Activated CD8-positive, alpha-beta T cell treated with anti-CD3 and anti-CD28 coated beads for 36 hours (primary cell): ENCODE results near the gene THRA. TPM values are rescaled to one million over a fixed set of nuclear protein-coding genes. Genes with fewer than 3 reads are reported as not detected.

Experiments used
- ATAC-seq: fragments of 200-7000 bp; cut with Tn5 transposase; one replicate; pipeline ENCODE4 v1.10.0; 2021; ENCODE audit warnings: mild to moderate bottlenecking, moderate library complexity
- CTCF ChIA-PET: fragments of 350-600 bp; sonication (Branson Sonifier 250); formaldehyde crosslinking; loops from one replicate; lab custom pipeline; 2021; ENCODE audit warnings: antibody characterized with exemption; lab: Charles Lee
- POLR2A ChIA-PET: fragments of 350-600 bp; sonication (Branson Sonifier 250); formaldehyde crosslinking; loops from one replicate; lab custom pipeline; 2021; ENCODE audit warnings: antibody characterized with exemption; lab: Charles Lee
- DNase-seq: peaks from one replicate; pipeline ENCODE4 v3.0.0-alpha.2; 2020
- H3K27ac Mint-ChIP-seq: one replicate; pipeline ENCODE4 v1.8.0; 2021; ENCODE audit warnings: mild to moderate bottlenecking, mixed read lengths
- H3K27me3 Mint-ChIP-seq: one replicate; pipeline ENCODE4 v1.8.0; 2021; ENCODE audit warnings: mixed read lengths
- H3K36me3 Mint-ChIP-seq: one replicate; pipeline ENCODE4 v1.8.0; 2021; ENCODE audit warnings: low read depth, mixed read lengths
- H3K4me1 Mint-ChIP-seq: one replicate; pipeline ENCODE4 v1.8.0; 2021; ENCODE audit warnings: low read depth, mixed read lengths
- H3K4me3 Mint-ChIP-seq: one replicate; pipeline ENCODE4 v1.8.0; 2021; ENCODE audit warnings: mild to moderate bottlenecking, moderate library complexity, mixed read lengths
- H3K9me3 Mint-ChIP-seq: one replicate; pipeline ENCODE4 v1.8.0; 2021; ENCODE audit warnings: mixed read lengths
- intact Hi-C: fragments of 100-400 bp; cut with micrococcal nuclease; formaldehyde crosslinking; loops from one replicate; pipeline ENCODE4 v1.10.0; 2022
- total RNA-seq, 2 experiments: library from RNA; stranded (reverse); gene quantifications; one replicate each; pipeline ENCODE4 v1.2.3, GENCODE V29; 2021
- TF ChIP-seq, protein P1 (sequence below): fragments of 200-600 bp; IDR thresholded peaks from one replicate; pipeline ENCODE4 v1.8.0; 2022; ENCODE audit warnings: antibody characterized with exemption, mild to moderate bottlenecking

Gene THRA
- total RNA-seq, 2 experiments from 2014 or later = 11.1 to 13.8 TPM

DNA sequence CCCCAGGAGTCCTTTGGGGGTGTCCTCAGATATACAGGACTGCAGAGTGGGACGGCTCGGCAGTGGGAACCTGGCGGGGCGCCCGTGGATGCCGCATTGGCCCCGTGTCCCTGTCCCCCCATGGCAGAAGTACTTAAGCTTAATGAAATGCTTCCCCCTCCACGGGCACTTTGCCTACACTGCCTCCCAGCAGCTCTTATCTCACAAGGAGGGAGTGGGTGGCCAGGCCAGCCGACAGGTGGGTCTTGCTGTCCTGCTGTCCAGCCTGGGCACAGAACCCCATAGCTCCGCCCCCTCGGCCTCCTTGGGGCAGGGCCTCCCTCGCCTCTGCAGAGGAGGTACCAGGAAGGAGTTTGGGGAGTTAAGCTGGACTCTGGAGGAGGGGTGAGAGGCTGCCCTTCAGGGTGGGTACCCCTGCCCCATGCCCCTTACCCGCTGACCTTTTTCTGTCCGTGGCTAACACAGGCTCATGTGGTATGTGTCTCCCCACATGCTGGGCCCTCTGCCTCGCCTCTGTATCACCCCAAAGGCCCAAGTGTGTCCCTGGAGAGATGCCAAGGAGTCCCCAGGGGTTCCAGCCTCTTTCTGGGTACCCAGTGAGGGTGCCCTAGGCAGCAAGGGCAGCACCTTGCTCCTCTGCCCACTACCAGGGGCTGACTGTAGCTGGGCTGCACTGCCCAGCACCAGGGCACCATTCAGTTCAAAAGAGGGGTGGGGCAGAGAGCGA is 8.7 kb downstream of the THRA start:
- H3K27ac Mint-ChIP-seq = peak overlapping the region; percentile 96
- ChIA-PET CTCF (interaction anchor here (0.8 to 3.7 kb wide), 3 partner anchors 11 to 15 kb away, joined by 3 to 25 read pairs (median 3); no protein-coding TSS in a partner anchor), POLR2A (interaction anchor here (1.0 to 1.1 kb wide), 2 partner anchors 14 to 32 kb away, joined by 3 read pairs; no protein-coding TSS in a partner anchor)
- no peak overlapping the region for H3K4me3 Mint-ChIP-seq
- peaks cover 70% of the 10 kb centered on the region for H3K4me1 Mint-ChIP-seq
- no peaks in the 10 kb centered on the region for H3K9me3 Mint-ChIP-seq
- intact Hi-C loops = no loop called here
- ATAC-seq (no peak), DNase-seq (no peak)
- no peaks in the 10 kb centered on the region for H3K36me3 Mint-ChIP-seq
- TF ChIP-seq, protein P1, sequence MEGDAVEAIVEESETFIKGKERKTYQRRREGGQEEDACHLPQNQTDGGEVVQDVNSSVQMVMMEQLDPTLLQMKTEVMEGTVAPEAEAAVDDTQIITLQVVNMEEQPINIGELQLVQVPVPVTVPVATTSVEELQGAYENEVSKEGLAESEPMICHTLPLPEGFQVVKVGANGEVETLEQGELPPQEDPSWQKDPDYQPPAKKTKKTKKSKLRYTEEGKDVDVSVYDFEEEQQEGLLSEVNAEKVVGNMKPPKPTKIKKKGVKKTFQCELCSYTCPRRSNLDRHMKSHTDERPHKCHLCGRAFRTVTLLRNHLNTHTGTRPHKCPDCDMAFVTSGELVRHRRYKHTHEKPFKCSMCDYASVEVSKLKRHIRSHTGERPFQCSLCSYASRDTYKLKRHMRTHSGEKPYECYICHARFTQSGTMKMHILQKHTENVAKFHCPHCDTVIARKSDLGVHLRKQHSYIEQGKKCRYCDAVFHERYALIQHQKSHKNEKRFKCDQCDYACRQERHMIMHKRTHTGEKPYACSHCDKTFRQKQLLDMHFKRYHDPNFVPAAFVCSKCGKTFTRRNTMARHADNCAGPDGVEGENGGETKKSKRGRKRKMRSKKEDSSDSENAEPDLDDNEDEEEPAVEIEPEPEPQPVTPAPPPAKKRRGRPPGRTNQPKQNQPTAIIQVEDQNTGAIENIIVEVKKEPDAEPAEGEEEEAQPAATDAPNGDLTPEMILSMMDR = no peak
- H3K27me3 Mint-ChIP-seq = no peaks in the 10 kb centered on the region

DNA sequence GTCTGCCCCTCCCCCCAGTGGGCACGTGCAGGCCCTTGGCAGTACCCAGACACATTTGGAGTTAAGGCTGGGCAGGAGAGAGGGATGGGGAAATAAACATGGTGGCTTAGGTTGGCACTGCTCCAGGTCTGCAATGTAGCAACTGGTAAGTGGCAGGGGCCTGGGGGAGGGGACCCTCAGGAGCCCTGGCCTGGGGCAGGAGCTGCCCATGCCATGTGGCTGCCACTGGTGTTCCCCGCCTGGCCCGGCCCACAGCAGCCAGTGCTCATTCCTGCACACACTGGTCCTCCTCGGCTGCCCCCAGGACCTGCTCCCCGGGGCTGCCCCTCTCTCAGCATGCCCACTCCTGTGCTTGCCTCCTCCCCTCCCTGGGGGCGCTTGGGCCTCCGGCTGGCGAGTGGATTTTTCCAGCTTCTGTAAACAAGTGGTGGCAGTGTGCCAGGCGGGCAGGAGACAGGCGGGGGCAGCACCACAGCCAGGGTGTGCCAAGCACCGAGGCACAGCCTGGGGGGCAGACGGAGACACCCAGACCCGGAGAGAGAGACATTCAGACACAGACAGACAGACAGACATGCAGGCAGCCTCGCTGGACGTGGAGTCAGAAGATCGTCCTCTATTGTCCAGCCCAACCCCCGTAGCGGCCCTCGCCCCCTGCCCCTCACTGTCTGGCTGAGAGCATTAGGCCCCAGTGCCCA is 9.4 kb downstream of the THRA start:
- Mint-ChIP-seq H3K4me1 (peaks cover 64% of the 10 kb centered on the region), H3K27me3 (no peaks in the 10 kb centered on the region), H3K36me3 (no peaks in the 10 kb centered on the region), H3K4me3 (no peak overlapping the region), H3K9me3 (no peaks in the 10 kb centered on the region), H3K27ac (peak overlapping the region; percentile 42)
- TF ChIP-seq, protein P1 = no peak
- POLR2A ChIA-PET = interaction anchor here (1.1 kb wide), 1 partner anchor 31 kb away, joined by 3 read pairs; no protein-coding TSS in a partner anchor
- DNase-seq (no peak), ATAC-seq (no peak)
- intact Hi-C loops = no loop called here
- CTCF ChIA-PET = interaction anchor here (1.1 to 6.9 kb wide), 5 partner anchors 11 to 45 kb away, joined by 3 to 168 read pairs (median 5); partner anchors contain the start of gene THRA

DNA sequence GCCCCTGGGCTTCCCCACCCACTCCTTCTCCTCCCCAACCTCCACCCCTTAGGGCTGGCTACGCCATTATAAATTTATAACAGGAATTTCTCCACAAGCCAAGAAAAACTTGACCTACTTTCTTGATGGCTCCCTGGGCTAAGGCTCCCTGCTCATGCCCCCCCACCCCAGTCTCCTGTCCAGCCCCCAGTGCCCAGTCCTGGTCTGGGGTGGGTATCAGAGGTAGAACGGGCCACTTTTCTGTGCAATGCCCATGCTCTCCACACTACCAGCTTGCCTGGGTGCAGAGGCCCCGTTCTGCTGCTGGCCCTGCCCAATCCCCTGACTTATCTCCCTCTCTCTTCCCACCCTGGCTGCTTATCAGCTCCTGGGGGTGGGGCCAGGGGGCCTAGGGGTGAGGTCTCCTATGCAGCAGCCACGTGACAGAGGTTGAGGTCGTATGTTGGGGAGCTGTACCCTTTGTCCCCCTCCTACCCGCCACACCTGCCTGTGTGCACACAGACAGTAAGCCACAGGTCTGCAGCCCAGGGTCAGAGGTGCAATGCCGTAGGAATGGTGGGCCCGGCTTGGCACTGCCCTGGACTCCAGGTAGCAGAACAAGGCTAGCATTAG is 10.1 kb downstream of the THRA start:
- POLR2A ChIA-PET = interaction anchor here (0.8 to 1.1 kb wide), 4 partner anchors 10 to 26 kb away, joined by 3 to 4 read pairs (median 3); partner anchors contain the start of genes MED24 and THRA
- intact Hi-C loops = no loop called here
- H3K27ac Mint-ChIP-seq = peak overlapping the region; percentile 13

DNA sequence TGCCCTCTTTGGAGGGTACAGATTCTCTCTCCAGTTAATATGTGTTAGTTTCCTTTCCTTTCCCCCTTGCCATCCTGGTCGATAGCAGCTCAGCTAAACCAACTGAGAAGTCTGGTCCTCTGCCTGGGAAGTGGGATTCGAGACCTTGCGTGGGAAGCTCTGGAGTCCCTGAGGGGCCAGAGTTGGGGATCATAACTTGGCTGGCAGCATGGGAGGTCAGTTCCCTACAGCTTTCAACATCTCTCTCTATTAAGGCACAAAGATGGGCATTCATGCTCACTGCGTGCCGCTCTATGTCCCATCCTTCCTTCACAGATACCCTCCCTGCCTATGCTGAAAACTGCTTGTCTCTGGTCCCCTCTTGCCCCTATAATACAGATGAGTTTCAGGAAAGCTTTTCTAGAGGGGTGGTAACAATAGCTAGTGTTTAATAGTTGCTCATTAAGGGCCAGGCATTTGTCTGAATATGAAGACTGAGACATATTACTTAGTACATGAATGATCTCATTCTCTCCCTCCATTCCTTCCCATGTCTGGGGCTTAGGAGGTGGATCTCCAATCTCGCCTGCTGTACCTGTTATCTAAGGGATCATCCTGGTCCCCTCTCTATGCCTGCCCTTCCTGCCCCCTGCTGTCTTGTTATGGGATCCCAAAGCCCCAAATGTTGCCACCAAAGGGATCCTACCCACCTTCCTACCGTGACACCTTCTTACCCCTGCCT is 10.8 kb downstream of the THRA start:
- H3K27me3 Mint-ChIP-seq = no peaks in the 10 kb centered on the region

More for the DNA sequence above, 10.1 kb downstream of the THRA start:
- Mint-ChIP-seq H3K36me3 (no peaks in the 10 kb centered on the region), H3K27me3 (no peaks in the 10 kb centered on the region), H3K4me1 (peaks cover 57% of the 10 kb centered on the region), H3K9me3 (no peaks in the 10 kb centered on the region), H3K4me3 (no peak overlapping the region)
- CTCF ChIA-PET = interaction anchor here (1.0 to 6.9 kb wide), 8 partner anchors 11 to 47 kb away, joined by 3 to 168 read pairs (median 6); partner anchors contain the start of genes MED24, NR1D1 and THRA
- DNase-seq (no peak), ATAC-seq (no peak)
- TF ChIP-seq, protein P1 = no peak

More for the DNA sequence above, 10.8 kb downstream of the THRA start:
- H3K4me1 Mint-ChIP-seq = peaks cover 50% of the 10 kb centered on the region
- no peaks in the 10 kb centered on the region for H3K36me3 Mint-ChIP-seq
- no peak overlapping the region for H3K4me3 Mint-ChIP-seq
- intact Hi-C loops = no loop called here
- H3K9me3 Mint-ChIP-seq = no peaks in the 10 kb centered on the region
- H3K27ac Mint-ChIP-seq = peak overlapping the region; percentile 43
- ChIA-PET CTCF (interaction anchor here (0.8 to 6.9 kb wide), 14 partner anchors 11 to 147 kb away, joined by 3 to 168 read pairs (median 7); partner anchors contain the start of genes CSF3, MED24, NR1D1 and THRA), POLR2A (interaction anchor here (0.8 to 1.7 kb wide), 5 partner anchors 10 to 25 kb away, joined by 3 to 5 read pairs (median 3); partner anchors contain the start of genes MED24 and THRA)
- DNase-seq = no peak
- TF ChIP-seq, protein P1 = no peak
- ATAC-seq = no peak
